Activated naive CD8-positive, alpha-beta T cell treated with anti-CD3 and anti-CD28 coated beads, Interleukin-2, amount 50 U/mL, for 24 hours (primary cell): Measurements from ENCODE around the gene YOD1.

Experiments
- ATAC-seq: fragments of 150-1000 bp; cut with Tn5 transposase; one replicate; pipeline ENCODE4 v1.10.0; 2021
- DNase-seq: peaks from one replicate; pipeline ENCODE4 v3.0.0; 2021
- H3K27ac Mint-ChIP-seq: one replicate; pipeline ENCODE4 v1.8.0; 2021; ENCODE audit warnings: mild to moderate bottlenecking, mixed read lengths
- H3K27me3 Mint-ChIP-seq: one replicate; pipeline ENCODE4 v1.8.0; 2021; ENCODE audit warnings: mixed read lengths
- H3K36me3 Mint-ChIP-seq: one replicate; pipeline ENCODE4 v1.8.0; 2021; ENCODE audit warnings: low read depth, mixed read lengths
- H3K4me1 Mint-ChIP-seq: one replicate; pipeline ENCODE4 v1.8.0; 2021; ENCODE audit warnings: mixed read lengths
- H3K4me3 Mint-ChIP-seq: one replicate; pipeline ENCODE4 v1.8.0; 2021; ENCODE audit warnings: mild to moderate bottlenecking, moderate library complexity, mixed read lengths
- H3K9me3 Mint-ChIP-seq: one replicate; pipeline ENCODE4 v1.8.0; 2021; ENCODE audit warnings: mixed read lengths

Gene YOD1

GRCh38 chr1:207019661-207020060 is 31.3 kb downstream of the YOD1 start:
- no peak for DNase-seq
- no peak overlapping the region for H3K27ac Mint-ChIP-seq
- peaks cover 18% of the 10 kb centered on the region for H3K4me1 Mint-ChIP-seq
- ATAC-seq = no peak
- no peaks in the 10 kb centered on the region for H3K9me3 Mint-ChIP-seq
- peaks cover 2% of the 10 kb centered on the region for H3K27me3 Mint-ChIP-seq
- H3K4me3 Mint-ChIP-seq = no peak overlapping the region
- H3K36me3 Mint-ChIP-seq = no peaks in the 10 kb centered on the region

- Mint-ChIP-seq H3K27me3 (peaks cover 7% of the 10 kb centered on the region), H3K27ac (no peak overlapping the region), H3K4me1 (peaks cover 13% of the 10 kb centered on the region), H3K4me3 (no peak overlapping the region), H3K9me3 (no peaks in the 10 kb centered on the region), H3K36me3 (no peaks in the 10 kb centered on the region)
- DNase-seq (no peak), ATAC-seq (no peak)
Measured at GRCh38 chr1:207019161-207019560, 31.8 kb downstream of the YOD1 start.

- Mint-ChIP-seq H3K27ac (no peak overlapping the region), H3K27me3 (peaks cover 7% of the 10 kb centered on the region), H3K9me3 (no peaks in the 10 kb centered on the region), H3K36me3 (no peaks in the 10 kb centered on the region), H3K4me1 (peaks cover 9% of the 10 kb centered on the region), H3K4me3 (no peak overlapping the region)
- DNase-seq (no peak), ATAC-seq (no peak)
Measured at GRCh38 chr1:207018707-207019106, 32.3 kb downstream of the YOD1 start.

GRCh38 chr1:207017615-207018559 is 33.1 kb downstream of the YOD1 start:
- no peak overlapping the region for H3K27ac Mint-ChIP-seq
- peaks cover 8% of the 10 kb centered on the region for H3K27me3 Mint-ChIP-seq
- ATAC-seq (no peak), DNase-seq (no peak)
- H3K36me3 Mint-ChIP-seq = no peaks in the 10 kb centered on the region
- no peak overlapping the region for H3K4me3 Mint-ChIP-seq
- no peaks in the 10 kb centered on the region for H3K9me3 Mint-ChIP-seq
- peaks cover 6% of the 10 kb centered on the region for H3K4me1 Mint-ChIP-seq

- ATAC-seq = no peak
- no peaks in the 10 kb centered on the region for H3K36me3 Mint-ChIP-seq
- H3K4me1 Mint-ChIP-seq = peaks cover 4% of the 10 kb centered on the region
- no peak for DNase-seq
- peaks cover 12% of the 10 kb centered on the region for H3K27me3 Mint-ChIP-seq
- H3K9me3 Mint-ChIP-seq = no peaks in the 10 kb centered on the region
- H3K27ac Mint-ChIP-seq = no peak overlapping the region
- no peak overlapping the region for H3K4me3 Mint-ChIP-seq
Measured at GRCh38 chr1:207015791-207016190, 35.2 kb downstream of the YOD1 start.

GRCh38 chr1:207014728-207015127 is 36.3 kb downstream of the YOD1 start:
- H3K27me3 Mint-ChIP-seq = peaks cover 12% of the 10 kb centered on the region
- ATAC-seq (no peak), DNase-seq (no peak)
- H3K27ac Mint-ChIP-seq = no peak overlapping the region
- peaks cover 3% of the 10 kb centered on the region for H3K4me1 Mint-ChIP-seq
- H3K4me3 Mint-ChIP-seq = no peak overlapping the region
- H3K9me3 Mint-ChIP-seq = no peaks in the 10 kb centered on the region
- no peaks in the 10 kb centered on the region for H3K36me3 Mint-ChIP-seq

GRCh38 chr1:207013321-207014085 is 37.5 kb downstream of the YOD1 start:
- Mint-ChIP-seq H3K27ac (no peak overlapping the region), H3K9me3 (no peaks in the 10 kb centered on the region), H3K36me3 (no peaks in the 10 kb centered on the region), H3K4me1 (peaks cover 3% of the 10 kb centered on the region), H3K4me3 (no peak overlapping the region), H3K27me3 (peaks cover 10% of the 10 kb centered on the region)
- no peak for DNase-seq
- ATAC-seq = no peak

GRCh38 chr1:207010726-207011125 is 40.3 kb downstream of the YOD1 start:
- DNase-seq (no peak), ATAC-seq (no peak)
- no peak overlapping the region for H3K27ac Mint-ChIP-seq
- H3K36me3 Mint-ChIP-seq = no peaks in the 10 kb centered on the region
- H3K4me3 Mint-ChIP-seq = no peak overlapping the region
- H3K9me3 Mint-ChIP-seq = no peaks in the 10 kb centered on the region
- no peaks in the 10 kb centered on the region for H3K4me1 Mint-ChIP-seq
- H3K27me3 Mint-ChIP-seq = peaks cover 12% of the 10 kb centered on the region

- peaks cover 16% of the 10 kb centered on the region for H3K27me3 Mint-ChIP-seq
- no peaks in the 10 kb centered on the region for H3K9me3 Mint-ChIP-seq
- no peak overlapping the region for H3K27ac Mint-ChIP-seq
- ATAC-seq (no peak), DNase-seq (no peak)
- H3K36me3 Mint-ChIP-seq = no peaks in the 10 kb centered on the region
- no peak overlapping the region for H3K4me3 Mint-ChIP-seq
- H3K4me1 Mint-ChIP-seq = no peaks in the 10 kb centered on the region
Measured at GRCh38 chr1:207009945-207010344, 41.1 kb downstream of the YOD1 start.

- DNase-seq = no peak
- Mint-ChIP-seq H3K4me3 (no peak overlapping the region), H3K4me1 (no peaks in the 10 kb centered on the region), H3K27ac (no peak overlapping the region), H3K36me3 (no peaks in the 10 kb centered on the region), H3K27me3 (peaks cover 13% of the 10 kb centered on the region), H3K9me3 (no peaks in the 10 kb centered on the region)
- ATAC-seq = no peak
Measured at GRCh38 chr1:207009182-207009850, 41.7 kb downstream of the YOD1 start.

- H3K27me3 Mint-ChIP-seq = peaks cover 10% of the 10 kb centered on the region
Measured at GRCh38 chr1:207007352-207008033, 43.5 kb downstream of the YOD1 start.

GRCh38 chr1:207006914-207007313 is 44.1 kb downstream of the YOD1 start:
- no peak overlapping the region for H3K27ac Mint-ChIP-seq
- H3K4me3 Mint-ChIP-seq = no peak overlapping the region
- H3K4me1 Mint-ChIP-seq = no peaks in the 10 kb centered on the region
- DNase-seq (no peak), ATAC-seq (no peak)
- no peaks in the 10 kb centered on the region for H3K9me3 Mint-ChIP-seq
- H3K27me3 Mint-ChIP-seq = peaks cover 10% of the 10 kb centered on the region
- no peaks in the 10 kb centered on the region for H3K36me3 Mint-ChIP-seq

More at GRCh38 chr1:207007352-207008033, 43.5 kb downstream of the YOD1 start:
- H3K27ac Mint-ChIP-seq = no peak overlapping the region
- no peaks in the 10 kb centered on the region for H3K4me1 Mint-ChIP-seq
- H3K9me3 Mint-ChIP-seq = no peaks in the 10 kb centered on the region
- no peak overlapping the region for H3K4me3 Mint-ChIP-seq
- no peaks in the 10 kb centered on the region for H3K36me3 Mint-ChIP-seq
- no peak for ATAC-seq
- no peak for DNase-seq

GRCh38 chr1:207006083-207006482 is 44.9 kb downstream of the YOD1 start:
- no peak overlapping the region for H3K4me3 Mint-ChIP-seq
- no peak overlapping the region for H3K27ac Mint-ChIP-seq
- no peaks in the 10 kb centered on the region for H3K4me1 Mint-ChIP-seq
- no peaks in the 10 kb centered on the region for H3K9me3 Mint-ChIP-seq
- DNase-seq (no peak), ATAC-seq (no peak)
- peaks cover 8% of the 10 kb centered on the region for H3K27me3 Mint-ChIP-seq
- no peaks in the 10 kb centered on the region for H3K36me3 Mint-ChIP-seq
